HG03469 (cell line): ENCODE data around the gene SCUBE3.

Experiments
- ATAC-seq: cut with Tn5 transposase; IDR thresholded peaks from one replicate; pipeline ENCODE4 v1.9.1; 2021; ENCODE audit warnings: mild to moderate bottlenecking, moderate library complexity, moderate number of reproducible peaks; ENCODE audit not compliant: unreplicated experiment

The SCUBE3 gene

DNA sequence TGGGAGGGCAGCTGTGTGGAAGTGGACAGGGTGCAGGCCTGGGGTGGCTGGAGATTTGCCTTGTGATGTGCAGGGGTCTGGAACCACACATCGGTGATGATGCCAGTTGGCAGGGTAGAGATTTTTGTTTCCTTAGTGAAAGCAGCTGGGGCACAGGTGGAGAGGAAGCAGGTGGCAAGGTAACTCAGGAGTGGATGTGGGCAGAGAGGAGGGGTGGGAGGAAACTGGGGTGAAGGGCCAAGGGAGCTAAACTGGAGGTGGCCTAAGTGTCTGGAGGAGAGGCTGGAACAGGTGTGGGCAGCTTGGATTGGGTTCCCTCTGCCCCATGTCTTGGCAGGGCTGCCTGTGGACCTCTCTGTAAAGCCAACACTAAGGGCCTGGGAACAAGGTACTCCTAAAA is 4.7 kb upstream of the SCUBE3 start:
- ATAC-seq, result no peak

DNA sequence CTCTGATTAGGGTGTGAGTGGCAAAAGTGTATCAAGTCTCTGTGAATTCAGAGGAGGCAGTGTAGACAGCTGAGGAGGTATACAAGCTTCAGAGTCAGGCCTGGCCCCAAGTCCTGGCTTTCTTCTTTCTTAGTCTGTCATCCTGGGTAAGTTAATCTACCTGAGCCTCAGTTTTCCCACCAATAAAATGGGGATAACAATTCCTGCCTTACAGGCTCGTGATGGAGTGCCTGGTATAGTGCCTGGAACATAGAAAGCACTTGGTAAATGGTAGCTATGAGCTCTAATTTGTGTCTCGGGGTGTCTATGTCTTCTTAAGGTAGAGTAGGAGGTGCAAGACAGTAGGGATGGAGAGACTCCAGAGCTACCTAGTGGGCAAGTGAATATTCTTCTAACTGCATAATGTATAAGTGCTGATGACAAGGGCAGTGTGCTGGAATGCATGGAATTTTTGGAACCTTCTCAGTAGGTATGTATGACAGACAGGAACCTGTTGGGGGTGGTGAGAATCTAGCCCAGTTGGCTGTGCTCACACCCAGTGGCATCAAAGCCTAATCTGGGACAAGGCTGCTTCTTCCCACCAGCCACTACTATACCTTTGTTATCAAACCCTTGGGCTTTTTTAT is 4.0 kb upstream of the SCUBE3 start:
- no peak for ATAC-seq

DNA sequence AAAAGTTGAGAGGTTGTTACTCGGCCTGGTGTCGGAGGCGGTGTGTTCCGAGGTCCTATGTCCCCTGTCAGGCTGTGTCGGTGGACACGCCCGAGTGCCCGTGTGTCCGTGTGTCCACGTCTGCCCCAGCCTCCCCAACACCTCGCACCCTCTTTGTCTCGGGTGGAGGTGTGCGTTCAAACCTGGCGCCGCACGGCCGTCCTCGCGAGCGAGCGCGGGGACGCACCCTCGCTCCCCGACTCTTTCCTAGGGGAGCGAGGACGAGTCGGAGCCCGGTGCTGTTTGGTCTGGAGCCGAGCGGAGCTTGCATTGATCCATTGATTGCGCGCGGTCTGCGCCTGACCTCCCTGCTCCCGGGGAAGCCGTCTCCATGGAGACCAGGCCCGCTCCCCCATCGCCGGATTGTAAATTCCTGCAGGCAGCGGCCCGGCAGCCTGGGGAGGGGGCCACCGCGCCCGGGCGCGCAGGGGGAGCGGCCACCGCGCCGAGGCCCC is 411 bp upstream of the SCUBE3 start:
- no peak for ATAC-seq

DNA sequence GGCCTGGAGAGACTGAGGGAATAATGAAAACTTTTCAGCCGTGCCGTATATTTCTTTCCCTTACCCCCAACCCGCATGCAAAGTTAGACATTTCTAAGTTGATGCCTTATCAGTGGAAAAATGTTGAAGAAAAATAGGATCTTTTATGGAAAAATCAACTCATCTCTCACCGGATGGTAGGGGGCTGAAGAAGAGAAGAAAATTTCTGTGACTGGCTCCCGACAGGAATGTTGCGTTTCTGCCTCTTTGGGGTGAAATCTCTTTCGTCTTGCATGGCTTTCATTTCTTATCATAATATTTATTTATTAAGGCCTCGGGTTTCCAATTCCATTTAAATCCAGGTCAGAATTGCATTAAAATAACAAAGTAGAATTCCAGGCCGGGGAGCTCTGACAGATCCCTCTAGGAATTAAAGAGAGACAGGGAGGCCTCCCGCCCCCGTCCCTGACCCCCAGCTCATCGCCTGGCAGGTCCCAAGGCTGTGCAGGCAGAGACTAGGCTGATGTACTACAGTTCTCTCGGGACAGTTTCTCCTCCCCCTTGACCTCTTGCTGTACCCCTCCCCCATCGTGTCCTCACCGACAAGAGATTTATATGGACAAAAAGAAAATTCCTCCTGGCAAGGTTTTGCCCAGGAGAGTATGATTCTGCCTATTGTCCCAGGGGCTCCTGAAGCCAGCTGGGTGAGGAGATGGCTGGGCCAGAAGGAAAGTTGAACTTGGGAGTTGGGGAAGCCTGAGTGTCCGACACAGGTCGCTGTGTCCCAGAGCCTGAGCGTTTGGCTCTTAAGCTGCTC is 1.3 kb downstream of the SCUBE3 start:
- ATAC-seq, result no peak

DNA sequence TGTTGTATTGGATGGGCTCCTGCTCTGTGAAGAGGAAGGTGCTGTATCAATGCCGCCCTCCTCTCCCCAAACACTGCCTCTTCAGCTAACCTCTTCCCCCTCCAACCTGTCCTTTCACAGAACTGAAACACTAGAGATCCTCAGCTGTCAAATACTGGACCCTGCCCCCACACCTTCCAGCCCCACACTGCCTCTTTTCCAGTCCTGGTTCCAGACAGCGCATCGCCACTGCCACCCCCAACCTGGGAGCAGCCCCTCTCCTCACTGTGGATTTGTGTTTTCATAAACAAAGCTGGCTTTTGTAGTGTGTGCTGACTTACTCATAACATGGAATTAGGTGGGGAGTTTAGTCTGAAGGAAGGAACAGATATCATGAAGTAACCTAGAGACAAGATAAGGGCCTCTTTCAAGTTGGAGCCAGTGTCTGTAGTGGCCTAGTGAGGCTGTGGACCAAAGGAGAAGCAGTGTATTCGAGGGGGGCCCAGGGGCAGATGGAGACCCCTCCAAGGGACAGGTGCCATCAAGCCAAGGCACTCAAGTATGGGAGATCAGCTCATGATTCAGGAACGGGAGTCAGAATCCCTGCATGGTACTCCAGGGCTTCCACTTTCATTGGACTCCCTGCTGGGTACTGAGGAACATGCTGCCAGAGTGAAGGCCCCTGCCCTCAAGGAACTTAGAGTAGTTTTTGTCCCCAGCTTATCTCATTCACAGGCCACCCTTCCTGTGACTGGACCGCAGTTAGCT is 2.1 kb downstream of the SCUBE3 start:
- no peak for ATAC-seq

DNA sequence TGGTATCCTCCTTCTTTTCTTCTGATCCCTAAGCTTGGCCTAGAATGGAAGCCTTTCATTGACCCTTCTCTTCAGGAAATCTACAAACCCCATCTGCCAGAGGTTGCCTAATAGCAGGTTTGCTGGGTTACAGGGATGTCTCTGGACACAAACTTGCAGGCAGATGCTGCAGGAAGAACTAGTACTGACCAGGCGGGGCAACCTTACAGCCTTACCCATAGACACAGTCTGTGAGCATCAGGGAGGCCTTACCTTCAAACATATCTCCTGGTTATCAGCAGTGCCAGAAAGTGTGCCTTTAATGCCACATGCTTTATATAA is 2.6 kb downstream of the SCUBE3 start:
- no peak for ATAC-seq

DNA sequence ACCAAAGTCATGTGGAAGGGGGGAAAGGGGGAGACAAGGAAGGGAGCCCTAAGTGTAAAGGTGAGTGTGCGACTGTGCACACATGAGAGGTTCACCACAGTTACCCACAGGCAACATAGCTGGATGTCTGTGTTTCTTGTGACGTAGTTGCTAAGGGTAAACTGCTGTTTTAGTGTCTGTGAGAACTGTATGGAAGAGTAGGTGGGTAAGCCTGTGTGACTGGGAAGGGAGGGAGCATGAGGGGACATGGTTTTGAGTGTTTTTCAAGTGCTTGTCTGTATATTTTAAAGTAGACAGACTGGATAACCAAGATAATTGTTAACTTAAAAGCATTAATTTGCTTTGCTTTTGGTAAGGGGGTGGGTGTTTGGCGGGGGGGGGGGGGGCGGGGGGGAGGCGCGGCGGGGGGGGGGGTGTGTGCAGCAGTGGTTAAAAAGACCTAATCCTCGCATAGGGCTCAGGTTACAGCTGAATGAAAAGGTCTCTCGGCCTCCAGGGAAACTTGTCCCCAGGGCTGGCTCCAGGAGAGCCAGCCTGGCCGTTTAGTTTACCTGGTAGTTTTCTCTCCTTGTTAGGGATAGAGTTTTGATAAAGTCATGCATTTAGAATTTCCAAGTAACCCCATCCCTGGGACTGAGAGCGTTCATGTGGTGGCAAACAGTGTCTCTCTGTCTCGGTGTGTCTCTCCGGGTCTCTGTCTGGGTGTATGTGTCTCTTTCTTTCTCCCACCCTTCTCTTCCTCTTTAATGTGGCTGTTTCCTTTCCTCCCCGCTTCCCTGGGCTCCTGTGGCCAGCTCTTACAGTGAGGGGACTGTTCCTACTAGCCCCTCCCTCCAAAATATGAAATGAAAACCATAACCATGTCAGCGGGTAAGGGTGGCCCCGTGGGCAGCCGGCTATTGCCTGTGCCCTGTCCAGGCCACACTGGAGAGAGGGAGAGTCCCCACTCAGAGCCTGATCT is 3.4 kb downstream of the SCUBE3 start:
- no peak for ATAC-seq

DNA sequence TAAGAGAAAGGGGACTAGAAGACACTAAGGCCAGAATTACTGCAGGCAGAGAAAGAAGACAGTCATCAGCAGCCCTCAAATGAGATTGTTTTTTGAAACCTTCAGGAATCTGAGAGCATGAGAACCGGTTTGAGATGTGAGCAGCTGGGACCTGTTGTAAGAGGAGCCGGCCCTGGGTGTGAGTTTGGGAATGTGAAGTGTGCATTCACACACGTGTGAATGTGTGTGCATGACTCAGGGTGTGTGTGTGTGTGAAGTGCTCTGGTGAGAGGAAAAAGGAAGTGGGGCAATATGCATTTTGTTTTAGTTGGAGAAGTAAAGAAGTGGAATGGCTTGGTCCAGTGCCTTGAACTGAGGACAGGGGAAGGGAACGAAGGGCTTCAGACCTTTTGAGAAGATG is 4.3 kb downstream of the SCUBE3 start:
- no peak for ATAC-seq

DNA sequence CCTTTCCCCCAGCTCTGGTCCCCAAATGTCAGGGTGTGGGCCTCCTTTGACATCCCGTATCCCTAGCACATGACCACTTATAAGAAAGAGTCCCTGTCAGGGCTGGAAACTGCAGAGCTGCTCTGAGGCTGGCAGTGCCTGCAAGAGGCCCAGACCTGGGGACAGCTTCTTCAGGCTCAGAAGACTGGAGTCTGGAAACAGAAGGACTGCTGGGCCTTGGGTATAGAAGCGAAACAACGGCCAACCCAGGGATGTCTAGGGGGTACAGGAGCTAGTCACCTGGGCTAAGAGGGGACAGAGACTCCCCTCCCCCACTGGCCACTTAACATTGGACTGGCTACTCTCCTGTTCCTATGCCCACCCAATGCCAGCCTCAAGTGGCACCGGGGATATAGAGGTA is 4.7 kb downstream of the SCUBE3 start:
- ATAC-seq, result no peak

DNA sequence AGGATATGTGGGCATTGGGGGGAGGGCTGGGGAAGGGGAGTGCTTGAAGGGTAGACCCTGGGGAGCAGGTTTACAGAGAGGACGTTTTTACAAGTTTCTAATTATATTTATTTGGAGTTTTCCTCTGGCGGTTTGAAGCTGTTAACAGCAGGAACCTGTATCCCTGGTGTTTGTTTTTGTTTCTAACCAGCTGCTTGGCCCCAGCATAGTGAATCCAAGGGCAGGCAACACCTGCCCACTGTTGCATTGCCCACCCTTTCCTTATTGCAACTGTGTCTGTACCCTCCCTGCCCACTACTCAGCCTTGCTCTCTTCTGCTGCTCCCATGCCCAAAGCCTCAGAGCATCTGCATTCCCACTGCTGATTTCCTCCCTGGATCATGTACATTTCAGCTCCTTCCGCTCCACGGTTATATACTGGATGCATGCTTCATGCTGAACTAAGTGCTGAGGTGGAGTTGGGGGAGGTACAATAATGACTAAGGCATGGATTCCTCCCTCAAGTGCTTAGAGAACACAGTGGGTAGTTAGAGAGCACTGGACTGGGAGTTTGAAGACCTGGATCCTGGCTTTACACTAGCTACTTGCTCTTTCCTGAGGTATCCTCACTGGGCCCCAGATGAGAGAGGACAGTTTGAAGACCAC is 6.0 kb downstream of the SCUBE3 start:
- ATAC-seq, result no peak

DNA sequence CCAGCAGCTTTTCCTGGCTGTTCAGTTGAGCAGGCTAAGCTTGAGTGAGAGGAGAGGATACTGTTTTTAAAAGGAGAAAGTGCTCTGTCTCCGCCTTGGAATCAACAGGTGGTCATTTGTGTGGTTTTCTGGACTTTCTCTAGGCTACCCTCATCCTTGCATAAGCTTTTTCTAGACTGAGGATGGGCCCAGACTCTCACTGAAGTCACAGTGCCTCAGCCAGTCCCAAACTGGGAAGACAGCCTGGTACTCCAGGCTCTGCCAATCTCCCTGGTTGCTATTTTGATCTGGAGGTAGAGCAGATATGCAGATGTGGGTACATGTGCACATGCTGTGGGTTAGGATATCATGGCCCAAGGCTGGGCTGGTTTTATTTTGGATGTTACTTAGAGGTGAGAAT is 7.0 kb downstream of the SCUBE3 start:
- ATAC-seq, result no peak

DNA sequence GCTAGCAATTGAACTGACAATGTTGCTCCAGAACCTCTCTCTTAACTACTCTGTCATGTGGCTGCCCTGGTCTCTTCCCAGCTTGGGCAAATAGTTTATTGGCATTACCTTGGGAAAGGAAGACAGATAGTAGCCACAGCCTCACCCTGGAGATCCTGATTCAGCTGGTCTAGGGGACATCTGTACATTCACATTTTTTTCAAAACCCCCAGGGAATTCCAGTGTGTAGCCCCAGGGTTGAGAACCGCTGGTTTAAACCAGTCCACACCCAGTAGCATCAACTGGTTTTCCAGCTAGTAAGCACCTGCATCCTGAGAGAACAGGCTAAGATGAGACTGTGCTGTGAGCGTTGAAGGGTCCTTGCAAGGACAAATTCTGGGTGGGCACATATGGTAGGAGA is 9.6 kb downstream of the SCUBE3 start:
- no peak for ATAC-seq

DNA sequence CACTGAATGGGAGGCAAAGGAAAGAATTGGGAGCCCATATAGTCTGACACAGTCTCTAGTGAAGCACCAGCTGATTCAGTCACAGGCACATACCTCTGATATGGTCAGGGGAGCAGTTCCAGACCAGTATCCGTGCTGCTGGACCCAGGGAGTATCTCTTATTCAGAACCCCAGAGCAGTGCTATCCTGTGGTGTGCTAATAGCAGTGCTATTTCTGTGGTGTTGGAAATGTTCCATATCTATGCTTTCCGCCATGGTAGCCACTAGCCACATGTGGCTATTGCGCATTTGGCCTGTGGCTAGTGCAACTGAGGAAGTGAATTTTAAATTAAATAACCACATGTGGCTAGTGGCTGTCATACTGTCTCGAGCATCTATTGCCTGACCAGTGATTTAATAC is 11.0 kb downstream of the SCUBE3 start:
- no peak for ATAC-seq

DNA sequence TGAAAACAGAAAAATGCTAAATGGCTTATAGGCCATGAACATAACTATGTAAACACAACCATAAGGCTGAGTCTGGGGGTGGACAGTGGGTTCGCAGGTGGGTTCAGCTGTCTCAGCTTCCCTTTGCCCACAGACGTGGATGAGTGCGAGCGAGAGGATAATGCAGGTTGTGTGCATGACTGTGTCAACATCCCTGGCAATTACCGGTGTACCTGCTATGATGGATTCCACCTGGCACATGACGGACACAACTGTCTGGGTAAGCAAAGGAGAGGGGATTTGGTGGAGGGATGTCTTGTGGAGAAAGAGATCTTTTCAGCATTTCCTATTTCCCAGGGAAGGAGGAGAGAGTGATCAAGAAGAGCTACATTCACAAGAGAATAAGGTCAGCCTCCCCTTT is 14.7 kb downstream of the SCUBE3 start:
- no peak for ATAC-seq

DNA sequence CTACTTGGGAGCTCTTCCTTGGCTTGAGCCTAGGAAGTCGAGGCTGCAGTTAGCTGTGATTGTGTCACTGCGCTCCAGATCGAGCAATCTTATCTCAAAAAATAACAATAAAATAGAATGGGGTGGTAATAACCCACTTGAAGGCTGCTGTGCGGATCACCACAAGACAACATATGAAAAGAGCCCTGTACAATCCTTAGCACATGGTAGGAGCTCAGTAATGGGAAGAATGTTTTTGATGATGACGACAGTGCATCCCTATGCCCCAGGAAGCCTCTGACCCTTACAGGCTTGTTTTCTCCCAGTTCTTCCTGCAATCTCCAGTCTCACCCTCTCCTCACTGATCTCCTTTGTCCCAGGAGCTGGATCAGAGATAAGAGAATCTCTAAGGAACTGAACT is 15.5 kb downstream of the SCUBE3 start:
- ATAC-seq, result no peak

DNA sequence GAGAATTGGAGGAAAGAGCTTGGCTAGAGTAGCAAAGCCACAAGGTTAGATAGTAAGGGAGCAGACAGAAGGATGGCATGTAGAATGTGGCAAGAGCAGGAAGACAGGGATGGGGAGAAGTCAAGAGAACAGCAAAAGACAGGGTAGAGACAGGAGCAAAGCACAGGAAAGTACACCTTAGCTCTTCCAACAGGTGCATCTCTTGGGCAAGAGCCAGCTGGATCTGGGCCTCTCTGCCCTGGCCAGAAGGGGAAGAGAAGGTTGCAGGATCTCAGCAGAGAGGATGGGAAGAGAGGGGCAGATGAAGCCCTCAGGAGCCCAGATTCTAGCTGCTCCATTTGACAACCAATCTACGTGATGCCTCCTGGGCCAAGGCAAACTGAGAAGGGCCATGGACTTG is 16.7 kb downstream of the SCUBE3 start:
- ATAC-seq, result no peak

DNA sequence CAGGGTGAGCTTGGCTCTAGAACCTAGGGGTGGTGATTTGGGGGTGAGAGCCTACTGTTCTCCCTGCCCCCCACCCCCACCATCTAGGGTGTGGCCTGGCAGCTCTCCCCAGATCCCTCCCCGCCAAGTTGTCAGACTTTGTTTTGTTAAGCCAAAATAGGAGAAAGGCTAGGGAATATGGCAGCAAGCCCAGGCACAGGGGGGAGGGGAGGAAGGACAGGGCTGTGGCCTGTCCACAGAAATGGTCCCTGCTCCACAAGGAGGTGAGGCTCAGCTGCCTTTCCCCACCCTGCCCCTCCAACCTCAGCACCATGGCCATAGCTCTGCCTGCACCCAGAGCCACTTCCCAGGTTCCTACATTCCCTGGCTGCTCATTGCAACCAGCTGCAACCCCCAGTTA is 17.2 kb downstream of the SCUBE3 start:
- no peak for ATAC-seq

DNA sequence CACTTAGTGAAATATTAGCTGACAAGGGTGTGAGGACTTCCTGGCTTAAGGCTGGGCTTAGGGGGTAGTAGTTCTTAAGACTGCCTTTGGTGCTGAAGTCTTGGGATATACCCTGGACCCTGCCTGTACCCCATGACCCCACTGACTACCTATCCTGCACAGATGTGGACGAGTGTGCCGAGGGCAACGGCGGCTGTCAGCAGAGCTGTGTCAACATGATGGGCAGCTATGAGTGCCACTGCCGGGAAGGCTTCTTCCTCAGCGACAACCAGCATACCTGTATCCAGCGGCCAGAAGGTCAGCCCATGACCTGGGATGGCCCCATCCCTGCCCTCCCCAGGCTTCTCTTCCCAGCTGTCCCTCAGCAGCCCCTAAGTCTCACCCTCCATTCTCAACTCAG is 17.8 kb downstream of the SCUBE3 start:
- no peak for ATAC-seq

DNA sequence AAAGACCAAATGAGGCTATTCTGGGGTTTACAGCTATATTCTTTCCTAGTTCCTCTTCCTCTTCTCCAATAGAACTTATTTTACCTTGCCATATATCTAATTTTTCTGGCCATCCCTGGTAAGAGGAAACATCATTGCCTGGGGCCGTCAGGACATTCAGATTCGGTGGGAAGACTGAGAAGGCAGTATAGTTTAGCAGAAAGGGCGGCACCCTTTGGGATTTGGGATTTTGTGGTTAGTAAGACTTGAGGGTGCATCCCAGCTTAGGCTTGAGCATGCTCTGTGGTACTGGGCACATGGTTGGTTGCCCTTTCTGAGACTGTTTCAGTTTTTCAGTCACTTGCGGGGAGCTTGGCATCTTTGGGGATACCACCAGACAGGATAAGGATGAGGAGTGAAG is 21.1 kb downstream of the SCUBE3 start:
- no peak for ATAC-seq

DNA sequence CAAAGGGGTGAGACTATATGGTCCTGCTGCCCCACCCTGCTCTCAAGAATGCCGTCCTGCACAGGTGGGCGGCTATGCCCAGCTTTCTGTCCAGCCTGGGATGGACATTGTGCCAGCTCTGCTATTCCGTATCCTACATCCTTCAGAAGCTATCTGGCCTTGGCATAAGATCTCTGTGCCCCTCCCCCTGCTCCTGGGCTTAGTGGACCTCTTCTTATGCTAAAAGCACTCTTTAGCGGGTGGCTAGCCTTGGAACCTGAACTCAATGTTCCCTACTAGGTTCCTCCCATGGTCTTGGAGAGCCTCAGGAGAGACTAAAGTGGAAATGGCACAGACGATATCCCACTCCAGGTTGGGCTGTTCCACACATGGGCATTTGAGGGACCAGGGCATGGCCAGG is 22.5 kb downstream of the SCUBE3 start:
- ATAC-seq, result no peak
